Measurements from ENCODE around the gene KRTAP9-2. TPM values are rescaled to one million over a fixed set of nuclear protein-coding genes. Genes with fewer than 3 reads are reported as not detected.
"Not testable (repeated sequence)": the region's sequence is repeated elsewhere in the genome, so short reads cannot be mapped to it uniquely, and the experiment has no call there.

The KRTAP9-2 gene, protein sequence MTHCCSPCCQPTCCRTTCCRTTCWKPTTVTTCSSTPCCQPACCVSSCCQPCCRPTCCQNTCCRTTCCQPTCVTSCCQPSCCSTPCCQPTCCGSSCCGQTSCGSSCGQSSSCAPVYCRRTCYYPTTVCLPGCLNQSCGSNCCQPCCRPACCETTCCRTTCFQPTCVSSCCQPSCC
- total RNA-seq (2014; rRNA removed; shearing (Covaris generic)) = not detected in 2 replicates
- polyA plus RNA-seq (2015; cell fraction: cytosol; rRNA removed) = not detected in 2 replicates
- not detected in 2 replicates for polyA plus RNA-seq (2015; cell fraction: nucleus; rRNA removed)

DNA sequence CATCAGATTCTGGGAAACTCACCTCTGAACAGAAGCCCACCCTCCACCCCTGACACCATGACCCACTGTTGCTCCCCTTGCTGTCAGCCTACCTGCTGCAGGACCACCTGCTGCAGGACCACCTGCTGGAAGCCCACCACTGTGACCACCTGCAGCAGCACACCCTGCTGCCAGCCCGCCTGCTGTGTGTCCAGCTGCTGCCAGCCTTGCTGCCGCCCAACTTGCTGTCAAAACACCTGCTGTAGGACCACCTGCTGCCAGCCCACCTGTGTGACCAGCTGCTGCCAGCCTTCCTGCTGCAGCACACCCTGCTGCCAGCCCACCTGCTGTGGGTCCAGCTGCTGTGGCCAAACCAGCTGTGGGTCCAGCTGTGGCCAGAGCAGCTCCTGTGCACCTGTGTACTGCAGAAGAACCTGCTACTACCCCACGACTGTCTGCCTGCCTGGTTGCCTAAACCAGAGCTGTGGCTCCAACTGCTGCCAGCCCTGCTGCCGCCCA, at the start of gene KRTAP9-2:
KRTAP9-2 (plus strand) TSS at position 51 of the 498 bp plus-strand sequence; CDS start at position 58, 7 bp downstream.
- DNase-seq (ENCODE audit: low read depth) = not testable (repeated sequence)

DNA sequence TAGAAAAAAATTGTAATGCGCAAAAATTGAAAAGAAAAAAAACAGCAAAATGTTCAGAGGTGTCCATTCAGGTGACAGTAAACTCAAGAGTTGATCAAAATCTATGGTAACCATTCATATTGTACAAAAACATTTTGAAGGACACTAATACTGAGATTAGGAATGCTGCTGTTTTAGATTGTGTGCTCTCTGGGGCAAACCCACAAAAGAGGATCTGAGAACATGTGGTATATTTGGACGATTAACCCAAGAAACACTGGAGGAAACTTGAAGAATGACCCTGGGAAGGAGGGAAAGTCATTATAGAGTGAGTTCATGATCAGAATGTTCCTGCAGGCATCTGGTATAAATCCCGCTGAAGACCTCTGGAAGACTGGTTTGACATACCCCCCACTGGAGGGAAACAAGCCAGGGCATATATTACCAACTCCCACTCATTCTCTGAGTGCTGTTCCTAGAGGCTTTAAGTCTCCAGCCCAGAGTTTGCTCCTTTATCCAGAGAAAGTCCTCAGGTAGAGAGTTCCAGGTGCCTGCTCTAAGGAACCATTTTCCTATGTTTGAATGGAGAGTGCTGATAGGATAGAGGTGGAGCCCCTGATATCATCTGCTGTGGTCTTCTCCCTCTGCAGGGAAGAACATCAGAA, 49.6 kb upstream of the KRTAP9-2 start:
- no peak for DNase-seq (ENCODE audit: low read depth)

DNA sequence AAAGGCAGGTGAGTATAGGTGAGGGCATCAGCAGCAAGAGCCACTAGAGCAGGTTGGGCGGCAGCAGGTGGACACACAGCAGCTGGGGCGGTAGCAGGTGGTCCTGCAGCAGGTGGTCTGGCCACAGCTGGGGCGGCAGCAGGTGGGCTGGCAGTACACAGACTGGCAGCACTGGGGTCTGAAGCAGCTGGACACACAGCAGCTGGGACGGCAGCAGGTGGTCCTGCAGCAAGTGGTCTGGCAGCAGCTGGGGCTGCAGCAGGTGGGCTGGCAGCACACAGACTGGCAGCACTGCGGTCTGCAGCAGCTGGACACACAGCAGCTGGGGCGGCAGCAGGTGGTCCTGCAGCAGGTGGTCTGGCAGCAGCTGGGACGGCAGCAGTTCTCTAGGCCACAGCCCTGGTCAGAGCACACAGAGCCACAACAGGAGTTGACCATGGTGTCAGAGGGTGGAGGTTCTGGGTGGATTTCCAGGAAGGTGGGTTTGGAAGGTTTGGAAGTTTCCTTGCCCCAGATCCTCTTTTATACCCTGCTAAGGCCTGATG, 48.6 kb upstream of the KRTAP9-2 start, which contains the start of gene KRTAP4-2:
KRTAP4-2 (minus strand) TSS at position 495 of the 545 bp plus-strand sequence; CDS start at position 438, 57 bp downstream.
- no peak for DNase-seq (ENCODE audit: low read depth)

DNA sequence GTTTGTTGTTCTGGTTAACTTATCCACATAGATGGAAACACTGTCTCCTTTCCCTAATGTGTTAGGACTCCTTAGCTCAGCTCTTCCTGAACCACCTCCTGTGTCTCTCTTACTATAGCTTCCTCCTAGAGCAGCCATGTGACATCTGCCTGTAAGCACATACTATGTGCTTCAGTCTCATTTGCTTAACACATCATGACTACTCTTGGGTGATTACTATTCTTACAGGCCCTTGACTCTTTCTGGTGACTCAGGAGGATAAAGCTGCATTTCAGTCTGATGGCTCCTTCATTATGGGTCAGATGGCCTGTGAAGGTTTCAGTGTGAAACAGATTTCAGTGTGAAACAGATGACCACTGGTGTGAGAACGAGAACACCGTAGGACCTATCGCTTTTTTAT, 48.1 kb upstream of the KRTAP9-2 start:
- peak; percentile 65 for DNase-seq (ENCODE audit: low read depth)

DNA sequence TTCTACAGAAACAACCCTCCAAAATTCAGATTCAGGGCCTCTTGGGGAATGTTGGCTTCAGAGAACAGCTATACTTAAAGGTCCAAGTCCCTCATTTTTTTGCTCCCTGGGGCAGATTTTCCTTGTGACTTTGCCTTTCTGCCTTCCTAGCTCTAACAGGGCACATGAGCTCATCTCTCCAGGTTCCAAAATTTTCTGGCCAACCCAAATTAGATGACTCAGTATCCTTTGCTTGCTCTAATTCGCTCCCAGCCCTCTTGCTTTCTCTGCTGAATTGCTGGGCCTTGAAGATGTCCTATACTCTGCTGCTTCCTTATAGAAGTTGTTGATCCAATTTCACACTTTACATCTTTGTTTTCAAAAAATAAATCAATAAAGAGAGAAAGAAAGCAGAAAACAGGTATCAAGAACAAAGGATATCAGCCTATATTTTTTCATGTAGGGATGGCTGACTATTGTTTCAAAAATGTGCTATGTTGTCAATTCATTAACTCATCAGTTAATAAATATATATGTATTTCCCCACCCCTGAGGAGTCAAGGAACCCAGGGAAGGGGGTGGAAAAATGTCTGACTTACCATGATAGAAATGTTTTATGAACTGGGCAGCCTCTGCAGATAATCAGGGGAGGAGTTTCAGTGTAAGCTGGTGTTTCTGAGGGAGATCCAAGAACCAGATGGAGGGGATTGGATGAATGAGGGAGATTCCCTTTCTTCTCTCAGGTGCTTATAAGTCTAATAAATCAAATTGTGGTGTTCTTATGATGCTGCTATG, 47.4 kb upstream of the KRTAP9-2 start:
- DNase-seq (ENCODE audit: low read depth) = no peak

DNA sequence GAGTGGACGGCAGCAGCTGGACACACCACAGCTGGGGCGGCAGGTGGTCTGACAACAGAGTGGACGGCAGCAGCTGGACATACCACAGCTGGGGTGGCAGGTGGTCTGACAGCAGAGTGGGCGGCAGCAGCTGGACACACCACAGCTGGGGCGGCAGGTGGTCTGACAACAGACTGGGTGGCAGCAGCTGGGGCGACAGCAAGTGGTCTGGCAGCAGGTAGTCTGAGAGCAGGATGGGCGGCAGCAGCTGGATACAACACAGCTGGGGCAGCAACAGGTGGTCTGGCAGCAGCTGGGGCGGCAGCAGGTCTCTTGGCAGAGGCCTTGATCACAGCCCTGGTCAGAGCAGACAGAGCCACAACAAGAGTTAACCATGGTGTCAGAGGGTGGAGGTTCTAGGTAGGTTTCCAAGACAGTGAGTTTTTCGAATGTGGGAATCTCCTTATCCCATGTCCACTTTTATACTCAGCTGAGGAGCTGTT, 41.9 kb upstream of the KRTAP9-2 start, which contains the start of gene KRTAP4-1:
KRTAP4-1 (minus strand) TSS at position 432 of the 482 bp plus-strand sequence; CDS start at position 375, 57 bp downstream.
- DNase-seq (ENCODE audit: low read depth) = no peak

DNA sequence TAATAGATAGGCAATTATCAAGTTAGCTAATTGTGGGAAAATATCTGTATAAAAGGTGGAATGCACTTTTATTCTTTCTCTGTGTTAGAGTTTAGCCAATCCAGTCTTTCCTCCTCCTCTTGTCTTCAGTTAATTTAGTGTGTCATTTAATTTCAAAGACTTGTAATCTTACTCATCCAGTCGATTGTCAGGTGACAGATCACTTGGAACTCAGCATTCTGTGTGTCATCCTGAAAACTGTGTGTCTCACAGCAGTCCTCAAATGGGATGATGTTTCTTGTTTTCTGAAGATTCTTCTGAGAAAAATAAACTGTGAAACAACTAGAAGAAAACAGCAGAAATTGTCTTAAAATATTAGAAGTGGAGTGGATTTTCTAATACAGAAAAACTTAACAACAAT, 41.4 kb upstream of the KRTAP9-2 start:
- no peak for DNase-seq (ENCODE audit: low read depth)

DNA sequence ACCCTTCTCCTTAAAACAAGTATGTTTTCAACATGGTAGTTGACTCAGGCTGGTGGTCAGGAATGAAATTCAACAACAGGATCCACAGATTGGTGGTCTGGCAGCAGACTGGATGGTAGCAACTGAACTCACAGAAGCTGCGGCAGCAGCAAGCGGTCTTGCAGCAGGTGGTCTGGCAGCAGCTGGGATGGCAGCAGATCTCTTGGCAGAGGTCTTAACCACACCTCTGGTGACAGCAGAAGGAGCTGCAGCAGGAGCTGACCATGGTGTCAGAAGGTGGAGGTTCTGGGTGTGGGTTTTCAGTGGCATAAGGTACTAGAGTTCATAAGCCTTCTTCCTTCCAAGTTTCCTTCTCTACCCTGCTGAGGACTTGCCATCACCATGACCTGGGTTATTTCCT, 39.6 kb upstream of the KRTAP9-2 start:
- DNase-seq (ENCODE audit: low read depth) = no peak

DNA sequence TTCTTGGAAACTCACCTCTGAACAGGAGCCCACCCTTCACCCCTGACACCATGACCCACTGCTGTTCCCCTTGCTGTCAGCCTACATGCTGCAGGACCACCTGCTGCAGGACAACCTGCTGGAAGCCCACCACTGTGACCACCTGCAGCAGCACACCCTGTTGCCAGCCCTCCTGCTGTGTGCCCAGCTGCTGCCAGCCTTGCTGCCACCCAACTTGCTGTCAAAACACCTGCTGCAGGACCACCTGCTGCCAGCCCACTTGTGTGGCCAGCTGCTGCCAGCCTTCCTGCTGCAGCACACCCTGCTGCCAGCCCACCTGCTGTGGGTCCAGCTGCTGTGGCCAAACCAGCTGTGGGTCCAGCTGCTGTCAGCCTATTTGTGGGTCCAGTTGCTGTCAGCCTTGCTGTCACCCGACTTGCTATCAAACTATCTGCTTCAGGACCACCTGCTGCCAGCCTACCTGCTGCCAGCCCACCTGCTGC, 36.6 kb upstream of the KRTAP9-2 start, which contains the start of gene KRTAP9-1:
KRTAP9-1 (plus strand) TSS at position 51 of the 482 bp plus-strand sequence; CDS start at position 51, 0 bp downstream.
- not testable (repeated sequence) for DNase-seq (ENCODE audit: low read depth)

DNA sequence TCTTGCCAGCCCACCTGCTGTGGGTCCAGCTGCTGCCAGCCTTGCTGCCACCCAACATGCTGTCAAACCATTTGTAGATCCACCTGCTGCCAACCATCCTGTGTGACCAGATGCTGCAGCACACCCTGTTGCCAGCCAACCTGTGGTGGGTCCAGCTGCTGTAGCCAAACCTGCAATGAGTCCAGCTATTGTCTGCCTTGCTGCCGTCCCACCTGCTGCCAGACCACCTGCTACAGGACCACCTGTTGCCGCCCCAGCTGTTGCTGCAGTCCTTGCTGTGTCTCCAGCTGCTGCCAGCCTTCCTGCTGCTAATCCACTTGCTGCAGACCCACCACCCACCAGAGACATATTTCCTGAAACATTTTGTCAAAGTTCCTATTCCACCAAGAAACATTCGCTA, 36.1 kb upstream of the KRTAP9-2 start:
- no peak for DNase-seq (ENCODE audit: low read depth)

DNA sequence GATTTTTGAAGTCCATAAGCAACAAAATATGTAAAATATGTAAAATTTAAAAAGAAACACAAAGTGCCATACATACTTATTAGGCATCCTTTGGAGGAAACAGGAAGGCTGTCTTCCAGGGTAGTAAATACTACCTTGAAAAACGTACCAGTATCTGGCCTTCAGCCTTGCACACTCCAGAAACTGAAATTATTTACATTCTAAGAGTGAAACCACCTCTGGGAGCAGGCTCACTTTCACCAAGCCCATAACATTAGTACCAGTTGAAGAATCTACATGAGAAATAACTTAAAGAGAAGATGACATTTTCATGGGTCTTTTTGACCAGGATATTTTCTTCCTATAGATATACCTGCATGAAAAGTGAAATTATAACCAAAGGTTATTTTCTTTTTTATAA, 30.4 kb upstream of the KRTAP9-2 start:
- no peak for DNase-seq (ENCODE audit: low read depth)

DNA sequence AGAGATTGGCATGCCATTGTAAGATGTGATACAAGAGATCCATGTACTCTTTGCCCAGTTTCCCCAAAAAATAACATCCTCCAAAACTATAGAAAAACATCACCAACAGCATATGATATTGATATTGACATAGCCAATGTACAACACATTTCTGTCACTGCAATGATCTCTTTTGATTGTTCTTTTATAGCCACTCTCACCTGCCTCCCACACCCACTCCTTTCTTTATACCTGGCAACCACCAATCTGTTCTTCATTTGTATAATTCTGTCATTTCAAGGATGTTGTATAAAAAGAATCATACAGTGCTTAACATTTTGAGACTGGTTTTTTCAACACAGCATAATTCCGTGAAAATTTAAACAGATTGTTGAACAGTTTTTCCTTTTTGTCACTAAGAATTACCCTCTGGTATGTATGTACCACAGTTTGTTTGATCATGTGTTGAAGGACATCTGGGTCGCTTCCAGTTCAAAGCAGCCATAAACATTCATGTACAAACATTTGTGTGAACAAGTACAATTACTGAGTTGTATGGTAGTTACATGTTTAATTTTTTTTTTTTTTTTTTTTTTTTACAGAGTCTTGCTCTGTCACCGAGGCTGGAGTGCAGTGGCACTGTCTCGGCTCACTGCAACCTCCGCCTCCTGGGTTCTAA, 26.9 kb upstream of the KRTAP9-2 start:
- no peak for DNase-seq (ENCODE audit: low read depth)

DNA sequence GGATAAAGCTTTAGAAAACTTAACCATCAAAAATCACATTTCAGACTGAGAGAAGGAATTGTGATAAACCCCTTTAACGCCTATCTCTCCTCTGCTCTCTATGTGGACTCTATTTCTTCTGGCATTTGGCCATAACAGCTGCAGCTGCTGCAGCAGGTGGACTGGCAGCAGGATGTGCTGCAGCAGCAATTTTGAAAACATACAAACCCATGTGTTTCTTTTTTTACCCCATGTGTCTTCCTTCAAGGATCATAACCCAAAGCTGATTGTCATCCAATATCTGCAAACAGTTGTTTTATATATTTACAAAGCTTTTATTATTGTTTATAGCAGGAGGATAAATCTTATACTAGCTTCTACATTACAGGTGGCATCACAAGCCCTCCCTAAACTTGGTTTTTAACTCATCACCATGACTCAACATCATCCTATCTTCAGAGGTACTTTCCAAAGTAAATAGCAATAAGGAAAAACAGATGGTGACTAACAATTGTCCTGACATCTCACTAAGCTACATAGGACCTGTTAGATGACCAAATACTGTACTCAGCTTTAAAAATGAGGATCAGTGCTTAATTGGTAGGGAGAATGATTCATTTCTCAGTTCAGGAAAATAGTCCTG, 14.5 kb upstream of the KRTAP9-2 start:
- DNase-seq (ENCODE audit: low read depth) = peak; percentile 39

DNA sequence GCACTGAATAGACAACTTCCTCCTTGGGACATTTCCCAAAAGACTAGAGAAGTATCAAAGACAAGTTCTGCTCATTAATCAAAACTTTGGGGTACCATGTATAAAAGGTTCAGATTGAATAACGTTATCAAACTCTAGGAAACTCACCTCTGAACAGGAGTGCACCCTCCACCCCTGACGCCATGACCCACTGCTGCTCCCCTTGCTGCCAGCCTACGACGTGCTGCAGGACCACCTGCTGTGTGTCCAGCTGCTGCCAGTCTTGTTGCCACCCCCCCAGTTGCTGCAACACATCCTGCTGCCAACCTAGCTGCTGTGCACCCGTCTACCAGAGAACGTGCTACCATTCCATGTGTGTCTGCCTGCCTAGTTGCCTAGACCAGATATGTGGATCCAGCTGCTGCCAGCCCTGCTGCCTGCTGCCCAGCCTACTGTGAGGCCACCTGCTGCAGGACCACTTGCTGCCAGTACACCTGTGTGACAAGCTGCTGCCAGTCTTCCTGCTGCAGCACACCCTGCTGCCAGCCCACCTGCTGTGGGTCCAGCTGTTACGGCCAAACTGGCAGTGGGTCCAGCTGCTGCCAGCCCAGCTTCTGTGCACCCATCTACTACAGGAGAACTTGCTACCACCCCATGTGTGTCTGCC, 13.8 kb upstream of the KRTAP9-2 start:
- DNase-seq (ENCODE audit: low read depth) = no peak

DNA sequence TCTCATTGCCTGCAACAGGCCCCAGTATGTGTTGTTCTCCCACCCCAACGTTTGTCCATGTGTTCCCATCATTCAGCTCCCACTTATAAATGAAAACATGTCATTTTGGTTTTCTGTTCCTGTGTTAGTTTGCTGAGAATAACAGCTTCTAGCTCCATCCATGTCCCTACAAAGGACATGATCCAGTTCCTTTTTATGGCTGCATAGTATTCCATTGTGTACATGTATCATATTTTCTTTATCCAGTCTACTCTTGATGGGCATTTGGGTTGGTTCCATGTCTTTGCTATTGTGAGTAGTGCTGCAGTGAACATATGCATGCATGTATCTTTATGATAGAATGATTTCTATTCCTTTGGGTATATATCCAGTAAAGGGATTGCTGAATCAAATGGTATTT, 10.8 kb upstream of the KRTAP9-2 start:
- DNase-seq (ENCODE audit: low read depth) = no peak

DNA sequence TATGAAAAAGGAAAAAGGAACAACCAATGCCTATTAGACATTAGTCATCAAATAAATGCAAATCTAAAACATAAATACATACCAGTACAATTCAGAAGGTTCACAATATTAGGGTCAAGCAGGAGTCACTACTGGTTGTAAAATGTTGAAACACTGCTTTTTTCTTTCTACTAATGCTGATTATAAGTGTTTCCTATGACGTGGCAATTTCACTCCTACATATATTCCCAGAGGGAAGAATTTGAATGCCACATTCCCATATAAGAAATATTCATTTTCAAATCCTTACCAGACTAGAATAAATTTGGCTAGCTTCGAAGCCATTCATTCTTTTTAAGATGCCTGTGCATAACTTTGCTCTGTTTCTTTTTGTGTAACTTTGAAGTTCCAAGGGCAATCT, 2.6 kb upstream of the KRTAP9-2 start:
- DNase-seq (ENCODE audit: low read depth) = no peak

DNA sequence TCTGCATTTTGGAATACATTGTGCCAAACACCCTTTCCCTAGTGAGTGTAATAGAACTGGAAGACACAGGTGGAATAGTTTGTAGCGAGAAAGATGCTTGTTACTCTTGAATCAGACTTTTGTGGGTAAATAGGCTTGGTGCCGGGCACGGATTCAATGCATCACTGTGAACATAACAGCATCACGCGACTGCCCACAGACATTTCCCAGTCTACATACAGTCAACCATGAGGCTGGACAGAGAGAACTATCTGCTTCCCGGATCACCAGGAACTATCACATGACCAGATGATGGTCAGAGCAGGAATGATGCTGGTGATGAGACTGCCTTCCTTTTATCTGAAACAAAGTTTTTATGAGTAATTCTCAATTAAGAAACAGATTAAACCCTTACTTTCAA, 397 bp upstream of the KRTAP9-2 start:
- no peak for DNase-seq (ENCODE audit: low read depth)

DNA sequence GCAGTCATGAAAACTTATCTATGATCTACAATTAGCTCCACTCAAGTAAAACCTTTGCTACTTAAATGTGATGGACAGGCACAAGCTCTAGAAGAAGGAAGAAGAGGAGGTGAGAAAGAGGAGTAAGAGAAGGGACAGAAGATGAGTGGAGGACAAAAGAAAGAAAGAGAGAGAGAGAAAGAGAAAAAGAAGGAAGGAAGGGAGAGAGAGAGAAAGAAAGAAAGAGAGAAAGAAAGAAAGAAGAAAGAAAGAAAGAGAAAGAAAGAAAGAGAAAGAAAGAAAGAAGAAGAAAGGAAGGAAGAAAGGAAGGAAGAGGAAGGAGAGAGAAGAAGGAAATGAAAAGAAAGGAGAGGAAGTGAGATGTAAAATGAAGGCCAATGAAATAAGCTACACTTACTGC, 3.6 kb downstream of the KRTAP9-2 start:
- no peak for DNase-seq (ENCODE audit: low read depth)

DNA sequence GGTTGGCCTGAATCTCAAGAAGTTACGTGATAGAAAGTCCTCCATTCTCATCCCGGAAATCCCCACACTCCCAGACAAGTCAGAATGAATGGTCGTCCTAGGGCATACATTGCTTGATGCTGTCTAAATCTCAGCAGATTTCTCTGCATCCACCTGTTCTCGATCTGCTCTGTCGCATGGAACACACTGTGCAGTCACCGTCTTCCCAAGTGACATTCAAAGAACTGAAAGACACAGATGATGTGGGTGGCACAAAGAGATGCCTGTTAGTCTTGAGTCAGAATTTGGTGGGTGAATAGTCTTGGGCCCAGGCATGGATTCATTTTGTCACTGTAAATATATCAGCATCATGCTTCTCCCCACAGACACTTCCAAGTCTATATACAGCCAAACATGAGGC, 5.3 kb downstream of the KRTAP9-2 start:
- DNase-seq (ENCODE audit: low read depth) = no peak

Data from HT1080 (cell line).